NCI-H345 (cell line): ENCODE measurements around the gene FRK.
"Not testable (repeated sequence)": the region's sequence is repeated elsewhere in the genome, so short reads cannot be mapped to it uniquely, and the experiment has no call there.

Experiments
- DNase-seq: peaks from one replicate; lab custom pipeline; 2025; lab: John Stamatoyannopoulos, UW

The FRK gene

DNA sequence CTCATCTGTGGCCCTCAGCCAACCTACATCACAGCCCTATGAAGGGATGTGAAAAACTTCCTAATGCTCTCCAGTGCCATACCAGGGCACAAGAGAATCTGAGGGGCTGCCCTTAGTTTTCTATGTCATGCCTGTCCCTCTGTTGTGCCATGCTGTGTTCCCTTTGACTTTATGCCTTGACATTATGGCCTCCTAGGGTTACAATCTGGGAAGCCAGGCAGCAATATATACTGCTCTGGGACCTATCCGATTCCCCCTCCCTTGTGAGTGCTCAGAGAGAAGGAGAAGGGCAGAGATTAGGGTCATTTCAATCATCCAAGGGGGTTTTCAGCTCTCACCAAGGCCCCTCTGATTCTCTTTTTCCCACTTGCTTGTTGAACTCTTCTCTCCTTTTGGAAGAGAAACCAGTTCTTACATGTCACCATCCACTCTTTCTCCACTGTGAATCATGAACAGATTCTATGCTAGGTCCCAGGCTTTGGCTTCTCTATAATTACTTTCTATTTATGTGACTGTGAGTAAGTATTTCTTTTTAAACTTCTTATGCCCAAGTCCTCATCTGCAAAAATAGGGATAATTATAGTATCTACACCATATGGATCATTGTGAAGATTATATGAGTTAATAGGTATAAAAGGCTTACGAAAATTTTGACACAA, 14.2 kb upstream of the FRK start:
- DNase-seq = no peak

- no peak for DNase-seq
Measured at GRCh38 chr6:116073765-116074440, 13.2 kb upstream of the FRK start.

- DNase-seq = no peak
Measured at GRCh38 chr6:116072368-116072767, 11.7 kb upstream of the FRK start.

DNA sequence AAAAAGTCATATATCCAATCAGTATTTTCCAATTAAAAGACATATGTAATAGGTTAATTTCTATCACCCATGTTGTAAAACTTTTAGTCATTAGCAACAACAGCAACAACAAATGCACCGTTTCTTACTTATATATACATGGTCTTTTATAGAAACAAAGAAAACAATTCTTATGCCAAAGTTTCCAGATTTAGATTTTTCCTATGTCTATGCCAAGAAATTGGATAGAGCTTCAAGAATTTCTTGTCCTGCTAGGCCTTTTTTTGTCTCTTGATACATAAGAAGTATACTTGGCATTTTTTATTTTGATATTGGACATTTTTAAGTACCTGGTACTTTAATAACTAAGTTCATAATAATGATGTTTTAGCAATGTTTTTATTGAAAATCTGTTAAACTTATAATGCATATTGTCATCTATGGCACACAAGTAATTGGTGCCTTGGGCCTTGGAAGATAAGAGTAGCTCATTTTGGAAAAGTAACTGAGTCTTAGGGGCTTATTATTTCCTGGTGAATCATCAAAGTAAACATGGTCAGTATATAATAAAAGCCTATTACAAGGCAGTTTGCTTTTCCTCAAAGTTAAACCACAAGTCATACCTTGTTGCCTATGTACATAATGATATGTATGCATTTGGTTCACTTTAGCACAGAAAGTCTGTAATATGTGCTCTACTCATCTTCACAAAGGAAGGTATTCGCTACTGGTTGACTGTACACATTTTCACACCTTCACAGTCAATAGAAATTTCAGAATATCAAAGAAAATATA, 10.1 kb upstream of the FRK start:
- no peak for DNase-seq

GRCh38 chr6:116070101-116070500, 9.4 kb upstream of the FRK start:
- no peak for DNase-seq

GRCh38 chr6:116066789-116067188, 6.1 kb upstream of the FRK start:
- no peak for DNase-seq

GRCh38 chr6:116064666-116065065, 4.0 kb upstream of the FRK start:
- no peak for DNase-seq

GRCh38 chr6:116062496-116062895, 1.8 kb upstream of the FRK start:
- DNase-seq = no peak

GRCh38 chr6:116059713-116060571, 749 bp downstream of the FRK start:
- DNase-seq = no peak

- DNase-seq = no peak
Measured at GRCh38 chr6:116057766-116058165, 2.9 kb downstream of the FRK start.

DNA sequence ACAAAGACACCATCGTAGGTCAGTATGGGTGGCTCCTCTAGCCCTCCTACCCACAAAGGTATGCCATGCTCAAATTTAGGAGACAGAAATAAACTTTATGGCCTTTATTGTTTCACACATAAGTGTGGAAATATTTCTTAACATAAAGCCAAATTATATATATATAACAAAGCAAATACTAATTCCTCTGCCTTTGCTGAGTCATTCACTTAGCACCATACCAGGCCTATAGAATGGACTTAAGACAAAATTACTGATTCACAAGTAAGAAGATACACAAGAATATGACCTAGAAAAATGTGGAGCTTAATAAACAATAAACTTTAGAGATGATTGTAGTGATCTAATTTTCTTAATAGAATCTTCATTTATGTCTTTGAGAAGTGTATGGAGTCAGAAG, 5.2 kb downstream of the FRK start:
- DNase-seq = no peak

- DNase-seq = no peak
Measured at GRCh38 chr6:116051244-116051643, 9.4 kb downstream of the FRK start.

GRCh38 chr6:116050737-116051136, 10.0 kb downstream of the FRK start:
- no peak for DNase-seq

DNA sequence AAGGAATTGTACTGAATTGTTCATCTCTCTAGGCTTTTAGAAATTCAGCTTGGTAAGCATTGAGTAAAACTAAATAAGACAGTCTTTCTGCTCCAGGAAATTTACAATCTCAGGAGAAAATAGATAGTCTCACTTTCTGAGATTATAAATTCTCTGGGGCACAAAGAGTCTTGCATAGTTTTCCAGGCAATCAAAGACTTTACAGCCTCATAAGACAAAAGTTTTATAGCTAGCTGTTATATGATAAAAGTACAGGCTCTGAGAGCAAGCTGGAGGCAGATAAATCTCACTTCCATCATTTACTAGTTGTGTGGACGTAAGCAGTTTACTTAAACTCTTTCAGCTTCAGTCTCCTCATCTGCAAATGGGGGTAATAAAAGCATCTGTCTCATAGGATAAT, 11.4 kb downstream of the FRK start:
- DNase-seq = no peak

DNA sequence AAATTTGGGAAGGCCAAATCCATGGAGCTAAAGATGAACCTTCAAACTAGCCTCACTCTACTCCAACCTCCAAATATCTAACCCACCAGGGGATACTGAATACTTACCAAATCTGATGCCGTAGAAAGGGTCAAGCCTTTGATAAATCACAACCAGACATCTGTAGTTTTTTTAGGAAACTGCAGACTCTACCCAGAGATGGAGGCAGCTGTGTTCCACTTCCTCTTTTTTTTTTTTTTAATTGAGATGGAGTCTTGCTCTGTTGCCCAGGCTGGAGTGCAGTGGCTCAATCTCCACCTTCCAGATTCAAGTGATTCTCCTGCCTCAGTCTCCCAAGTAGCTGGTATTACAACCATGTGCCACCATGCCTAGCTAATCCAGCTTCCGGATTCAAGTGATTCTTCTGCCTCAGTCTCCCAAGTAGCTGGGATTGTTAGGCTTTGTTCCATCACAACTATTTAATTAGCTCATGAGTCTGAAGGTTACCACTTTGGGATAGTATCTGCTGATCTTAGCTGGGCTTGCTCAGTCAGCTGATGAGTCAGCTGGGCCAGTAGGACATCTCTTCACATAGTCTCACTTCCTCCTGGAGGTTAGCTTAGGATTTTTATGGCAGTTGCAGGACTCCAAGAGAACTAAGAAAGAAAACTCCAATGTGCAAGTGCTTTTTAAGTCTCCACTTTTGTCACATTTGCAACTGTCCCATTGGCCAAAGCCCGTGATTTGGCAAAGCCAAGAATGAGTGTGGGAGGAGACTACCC, 13.3 kb downstream of the FRK start:
- DNase-seq = no peak

- DNase-seq = no peak
Measured at GRCh38 chr6:116046737-116047136, 14.0 kb downstream of the FRK start.

GRCh38 chr6:116046272-116046671, 14.4 kb downstream of the FRK start:
- not testable (repeated sequence) for DNase-seq

- no peak for DNase-seq
Measured at GRCh38 chr6:116041934-116042333, 18.8 kb downstream of the FRK start.

DNA sequence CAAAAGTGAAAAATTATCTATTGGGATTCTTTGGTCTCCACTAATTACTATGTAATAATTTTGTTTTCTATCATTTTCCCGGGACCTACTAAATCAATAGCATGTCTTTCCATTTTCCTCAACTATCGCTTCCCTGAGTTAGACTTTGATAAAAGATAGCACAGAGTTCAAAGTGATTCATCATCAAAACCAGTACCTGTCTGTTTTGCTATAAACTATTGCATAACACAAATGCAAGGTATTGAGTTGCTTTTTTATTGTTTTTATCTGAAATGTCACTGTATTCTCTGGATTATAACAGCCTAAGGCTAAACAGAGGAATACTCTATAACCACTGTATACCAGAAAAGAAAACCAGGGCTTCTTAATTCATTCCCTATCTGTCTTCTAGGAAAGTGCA, 19.7 kb downstream of the FRK start:
- no peak for DNase-seq

GRCh38 chr6:116036885-116037284, 23.8 kb downstream of the FRK start:
- DNase-seq = no peak

DNA sequence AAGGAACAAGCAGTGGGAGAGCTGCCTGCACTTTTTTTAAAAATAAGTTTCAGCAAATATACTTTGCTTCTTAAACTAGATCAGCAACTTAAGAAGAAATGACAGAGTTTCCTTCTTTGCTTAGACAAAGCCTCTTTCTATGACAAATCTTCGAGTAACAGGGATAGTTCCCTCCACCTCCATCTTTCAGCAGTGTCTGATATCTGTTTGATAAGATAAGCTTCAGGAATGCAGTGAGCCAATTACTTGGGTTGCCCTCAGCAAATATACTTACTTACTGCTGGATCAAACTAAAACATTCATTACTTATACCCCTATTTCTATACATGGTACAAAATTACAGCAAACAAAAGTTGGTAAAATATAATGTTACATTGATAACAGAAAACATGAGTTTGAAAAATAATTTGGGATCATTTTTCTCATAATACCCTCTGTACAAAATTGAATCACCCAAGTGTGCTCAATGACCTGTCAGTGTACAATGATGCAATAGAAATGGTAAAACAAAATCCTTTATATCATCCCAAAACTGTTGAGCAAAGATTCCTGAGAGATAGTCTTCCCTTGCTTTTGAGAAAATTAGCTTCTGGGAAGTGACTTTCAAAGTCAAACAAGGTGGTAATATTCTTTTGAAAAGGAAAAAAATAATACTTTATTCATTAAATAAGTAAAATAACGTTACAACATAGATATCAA, 24.5 kb downstream of the FRK start:
- DNase-seq = no peak
